Islet of Langerhans (tissue), 1 donor: ENCODE measurements around the gene SCAPER.

Source experiments
- FAIRE-seq: peaks from one replicate; lab custom pipeline; 2011; peaks lifted over from hg19 to GRCh38; lab: Jason Lieb, UNC

Gene SCAPER

DNA sequence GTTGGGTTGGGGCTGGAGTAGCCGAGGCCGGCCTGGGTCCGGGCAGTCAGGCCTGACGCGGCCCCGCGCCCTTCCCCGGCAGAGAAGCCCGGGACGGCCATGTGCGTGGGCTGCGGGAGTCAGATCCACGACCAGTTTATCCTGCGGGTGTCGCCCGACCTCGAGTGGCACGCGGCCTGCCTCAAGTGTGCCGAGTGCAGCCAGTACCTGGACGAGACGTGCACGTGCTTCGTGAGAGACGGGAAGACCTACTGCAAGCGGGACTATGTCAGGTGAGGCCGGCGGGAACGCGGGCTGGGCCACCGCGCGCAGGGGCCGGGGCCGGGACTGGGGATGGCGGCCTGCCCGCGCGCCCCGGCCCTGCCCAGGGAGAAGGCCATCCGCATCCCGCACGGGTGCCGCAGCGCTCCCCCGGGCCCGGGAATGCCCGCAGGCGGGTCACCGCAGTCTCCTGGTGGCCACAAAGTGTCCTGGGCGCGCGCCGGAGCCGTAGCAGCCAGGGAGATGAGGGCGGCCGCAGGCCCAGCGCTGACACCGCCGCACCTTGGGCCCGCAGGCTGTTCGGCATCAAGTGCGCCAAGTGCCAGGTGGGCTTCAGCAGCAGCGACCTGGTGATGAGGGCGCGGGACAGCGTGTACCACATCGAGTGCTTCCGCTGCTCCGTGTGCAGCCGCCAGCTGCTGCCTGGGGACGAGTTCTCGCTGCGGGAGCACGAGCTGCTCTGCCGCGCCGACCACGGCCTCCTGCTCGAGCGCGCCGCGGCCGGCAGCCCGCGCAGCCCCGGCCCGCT, 567.2 kb downstream of the SCAPER start:
- no peak for FAIRE-seq

DNA sequence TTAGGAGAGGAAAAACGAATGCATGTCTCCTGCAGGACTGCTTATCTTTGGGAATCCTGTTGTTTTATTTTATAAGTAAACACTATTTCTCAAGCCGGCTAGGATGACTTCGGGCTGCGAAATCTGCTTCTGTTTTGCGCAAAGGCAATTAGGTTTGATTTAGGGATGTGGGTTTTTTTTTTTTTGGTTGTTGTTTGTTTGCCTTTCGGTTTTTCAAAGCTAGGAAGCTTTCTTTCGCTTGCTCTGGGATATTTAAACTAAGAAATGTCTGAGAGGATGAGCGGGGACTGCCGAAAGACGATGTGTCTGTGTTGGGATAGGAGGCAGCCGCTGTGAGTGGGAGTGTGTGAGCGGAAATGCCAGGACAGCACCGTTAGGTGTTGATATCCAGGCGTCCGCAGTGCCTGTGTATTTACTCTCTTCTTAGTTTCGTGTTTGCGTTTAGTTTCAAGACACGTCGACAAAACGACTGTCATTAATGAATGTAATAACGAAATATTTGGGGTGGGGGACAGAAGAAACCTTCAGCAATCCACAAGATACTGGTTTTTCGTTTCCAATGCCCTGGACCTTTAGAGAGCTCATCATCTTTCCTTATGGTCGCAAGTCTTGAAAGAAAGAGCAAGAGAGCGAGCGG, 568.0 kb downstream of the SCAPER start:
- FAIRE-seq, result no peak

GRCh38 chr15:76336254-76337058, 568.7 kb downstream of the SCAPER start, which contains the start of gene ISL2:
Gene ISL2 (plus strand): TSS chr15:76336773. CDS start chr15:76336884, 111 bp downstream.
- FAIRE-seq, result no peak

GRCh38 chr15:76335307-76336253, 569.6 kb downstream of the SCAPER start:
- FAIRE-seq, result no peak

- FAIRE-seq, result no peak
Observed at GRCh38 chr15:76334438-76335306, 570.5 kb downstream of the SCAPER start.

GRCh38 chr15:76333720-76334437, 571.3 kb downstream of the SCAPER start:
- FAIRE-seq, result no peak

DNA sequence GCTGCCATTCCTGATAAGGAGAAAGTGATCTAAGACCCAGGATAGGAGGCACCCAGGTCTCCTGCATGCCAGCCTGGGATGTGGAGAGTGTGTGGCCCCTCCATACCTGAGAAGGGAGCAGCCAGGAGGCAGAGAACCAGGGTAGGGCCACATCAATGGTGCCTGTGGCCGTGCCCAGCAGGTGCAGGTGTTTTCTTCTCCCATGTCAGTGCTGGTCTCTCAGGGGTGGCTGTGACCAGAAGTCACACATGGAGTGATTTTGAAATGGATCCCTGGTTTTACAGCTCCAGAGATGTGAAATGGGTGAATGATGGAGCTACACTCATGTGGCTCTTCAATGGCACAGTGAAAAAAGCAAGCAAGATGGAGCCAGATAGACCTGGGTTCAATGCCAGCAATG, 571.8 kb downstream of the SCAPER start:
- FAIRE-seq, result no peak

- no peak for FAIRE-seq
Observed at GRCh38 chr15:76332796-76333195, 572.3 kb downstream of the SCAPER start.

GRCh38 chr15:76330080-76330680, 575.0 kb downstream of the SCAPER start:
- no peak for FAIRE-seq

DNA sequence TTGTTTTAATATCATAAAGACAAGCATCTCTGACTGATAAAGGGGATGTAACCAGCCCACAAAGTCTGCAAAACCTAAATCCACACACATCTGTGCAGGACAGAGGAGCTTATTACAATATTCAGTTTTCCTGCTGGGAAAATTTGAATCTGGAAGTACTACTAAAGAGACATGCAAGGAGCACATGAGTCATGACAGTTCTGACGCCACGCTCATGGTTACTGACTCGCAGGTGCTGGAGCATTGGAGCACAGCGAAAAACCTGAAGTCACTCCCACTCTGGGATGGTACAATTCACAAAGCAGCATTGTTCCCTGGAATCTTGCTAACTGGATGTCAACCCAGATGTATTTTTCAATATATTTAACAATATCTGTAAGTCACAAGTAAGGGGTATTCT, 576.2 kb downstream of the SCAPER start:
- no peak for FAIRE-seq

GRCh38 chr15:76328106-76328696, 576.9 kb downstream of the SCAPER start:
- no peak for FAIRE-seq

- no peak for FAIRE-seq
Observed at GRCh38 chr15:76327191-76328105, 577.7 kb downstream of the SCAPER start.

GRCh38 chr15:76325704-76326103, 579.4 kb downstream of the SCAPER start:
- FAIRE-seq, result no peak

DNA sequence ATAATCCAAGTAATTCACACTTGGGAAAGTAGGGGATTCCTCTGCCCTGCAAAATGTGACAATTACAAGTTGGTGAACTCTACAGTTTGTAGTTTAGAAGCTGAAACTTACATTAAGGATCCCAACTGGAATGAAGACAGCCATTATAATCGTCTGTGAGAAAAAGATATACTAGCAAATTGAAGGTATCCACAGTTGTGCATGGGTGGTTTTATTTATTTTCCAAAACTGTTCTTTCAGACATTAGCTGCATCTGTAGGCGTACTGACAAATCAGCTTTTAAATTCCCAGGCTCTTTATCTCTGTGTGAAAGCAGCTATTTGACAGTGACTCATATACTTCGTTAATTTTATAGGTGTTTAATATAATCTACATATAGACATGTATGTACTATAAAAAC, 581.1 kb downstream of the SCAPER start:
- no peak for FAIRE-seq

DNA sequence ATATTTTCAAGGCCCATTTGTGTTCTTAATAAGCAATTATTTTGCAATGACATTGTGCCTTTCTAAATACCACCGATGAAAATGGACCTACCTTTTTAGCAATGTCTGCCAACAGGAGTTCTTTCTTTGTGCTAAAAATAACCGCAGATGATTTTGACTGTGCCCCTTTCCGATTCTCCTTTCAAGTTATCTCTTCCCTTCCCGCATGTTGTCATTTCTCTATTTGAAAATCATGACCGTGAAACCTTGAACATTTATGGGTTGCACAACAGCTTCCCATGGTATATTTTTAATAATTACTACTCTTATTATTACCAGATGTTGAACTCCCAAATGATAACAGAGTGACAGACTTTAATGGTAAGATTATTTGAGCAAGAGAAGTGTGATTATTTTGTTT, 583.5 kb downstream of the SCAPER start:
- FAIRE-seq, result no peak

DNA sequence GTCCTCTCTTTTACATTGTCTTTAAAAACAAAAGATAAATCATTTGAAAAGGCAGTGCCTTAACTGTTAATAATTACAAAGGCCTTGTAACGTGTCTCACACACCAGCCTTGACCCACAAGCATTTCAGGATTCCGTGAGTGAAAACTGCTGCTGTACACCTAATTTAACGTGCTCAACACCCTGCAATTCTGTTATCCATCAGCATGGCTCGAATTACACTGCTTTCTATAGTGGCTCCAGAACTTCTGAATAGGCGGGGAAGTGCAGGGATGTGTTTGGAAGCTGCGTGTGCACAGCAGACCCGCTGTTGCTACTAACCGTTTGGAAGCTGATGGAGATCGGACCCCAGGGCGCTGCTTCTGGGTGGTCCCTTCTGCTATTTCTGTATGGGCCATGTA, 584.0 kb downstream of the SCAPER start:
- FAIRE-seq, result no peak

- FAIRE-seq, result no peak
Observed at GRCh38 chr15:76320012-76320411, 585.1 kb downstream of the SCAPER start.

DNA sequence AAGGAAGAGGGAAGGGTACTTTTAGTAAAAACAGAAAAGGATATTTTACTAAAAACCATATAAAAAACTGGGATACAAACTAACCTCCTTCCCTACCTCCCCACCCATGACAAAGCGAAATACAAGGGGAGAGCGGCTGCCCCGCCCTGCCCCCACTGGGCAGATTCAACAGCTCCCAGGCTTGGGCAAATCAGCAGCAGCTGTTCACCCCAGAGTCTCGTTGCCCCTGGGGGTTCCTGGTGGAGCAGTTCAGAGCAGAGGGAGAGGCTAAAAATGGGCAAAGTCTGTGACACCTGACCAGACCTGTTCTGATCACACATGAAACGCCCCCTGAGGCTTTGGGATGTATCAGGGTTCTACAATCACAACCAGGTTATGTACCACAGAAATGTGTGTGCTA, 591.4 kb downstream of the SCAPER start:
- no peak for FAIRE-seq
